NCI-H748 treated with DMSO at 0.1 percent for 48 hours (cell line): ENCODE results near the gene RIMBP2.

ENCODE experiments used
- DNase-seq: peaks from one replicate; lab custom pipeline; 2025; lab: John Stamatoyannopoulos, UW

The RIMBP2 gene

DNA sequence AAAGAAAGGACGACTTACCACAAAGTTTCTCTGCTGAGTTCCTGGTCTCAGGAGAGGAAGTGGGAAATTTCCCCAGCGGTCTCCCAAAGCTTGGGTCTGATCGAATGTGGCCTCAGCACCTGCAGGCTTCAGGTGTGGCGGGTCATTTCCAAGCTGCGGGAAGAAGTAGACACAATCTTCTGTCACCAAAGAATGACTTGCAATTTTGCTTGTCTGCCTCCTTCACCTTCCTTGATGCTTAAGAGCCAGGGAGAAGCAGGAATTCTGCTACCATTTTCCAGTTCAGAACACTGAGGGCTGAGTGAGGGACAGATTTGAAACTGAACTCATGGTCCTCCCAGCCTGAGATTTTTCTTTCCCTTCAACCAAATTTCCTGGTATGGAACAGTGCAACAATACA is 87.8 kb downstream of the RIMBP2 start:
- no peak for DNase-seq

DNA sequence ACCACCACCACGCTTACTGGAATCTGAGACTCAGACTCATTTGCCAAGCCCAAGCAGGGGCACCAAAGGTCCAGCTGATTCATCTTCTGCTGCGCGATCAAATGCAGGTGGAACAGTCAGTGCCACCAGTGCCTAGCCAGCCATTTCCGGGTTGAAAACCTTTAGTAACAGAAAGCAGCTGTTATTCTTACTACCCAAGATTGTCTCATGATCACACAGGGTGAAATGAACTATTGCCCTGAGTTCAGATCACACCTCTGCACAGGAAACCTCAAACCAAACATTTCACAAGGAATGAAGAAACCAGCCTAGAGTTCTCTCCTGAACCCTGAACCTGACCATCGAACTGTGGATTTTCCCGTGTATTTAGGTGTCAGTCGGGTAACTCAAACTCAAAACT is 88.9 kb downstream of the RIMBP2 start:
- DNase-seq = no peak

DNA sequence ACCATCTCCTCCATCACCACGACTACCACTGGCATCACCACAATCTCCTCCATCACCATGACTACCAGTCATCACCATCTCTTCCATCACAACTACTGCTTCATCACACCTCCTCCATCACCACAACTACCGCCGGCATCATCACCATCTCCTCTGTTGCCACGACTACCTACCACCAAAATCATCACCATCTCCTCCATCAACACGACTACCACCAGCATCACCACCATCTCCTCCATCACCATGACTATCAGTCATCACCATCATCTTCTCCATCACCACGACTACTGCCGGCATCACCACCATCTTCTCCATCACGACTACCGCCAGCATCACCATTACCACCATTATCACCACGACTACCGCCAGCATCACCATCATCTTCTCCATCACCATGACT is 89.5 kb downstream of the RIMBP2 start:
- no peak for DNase-seq

DNA sequence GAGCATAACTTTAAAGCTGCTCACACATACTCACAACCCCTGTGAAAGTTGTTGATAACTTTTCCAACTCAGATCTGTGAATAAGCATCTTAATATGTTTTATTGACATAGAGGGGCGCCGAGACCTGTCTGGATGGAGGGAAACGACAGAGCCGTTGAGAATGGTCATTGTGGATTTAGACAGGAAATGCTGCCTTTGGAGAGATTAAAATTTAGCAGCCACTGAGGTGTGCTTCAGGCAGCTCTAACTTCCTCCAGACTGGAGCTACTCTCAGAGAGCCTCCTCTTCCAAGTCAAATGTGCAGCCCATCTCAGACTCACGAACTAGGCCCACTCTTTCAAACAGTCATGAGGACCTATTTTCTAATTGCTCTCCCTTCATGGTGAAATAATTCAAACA is 90.9 kb downstream of the RIMBP2 start:
- DNase-seq = no peak

DNA sequence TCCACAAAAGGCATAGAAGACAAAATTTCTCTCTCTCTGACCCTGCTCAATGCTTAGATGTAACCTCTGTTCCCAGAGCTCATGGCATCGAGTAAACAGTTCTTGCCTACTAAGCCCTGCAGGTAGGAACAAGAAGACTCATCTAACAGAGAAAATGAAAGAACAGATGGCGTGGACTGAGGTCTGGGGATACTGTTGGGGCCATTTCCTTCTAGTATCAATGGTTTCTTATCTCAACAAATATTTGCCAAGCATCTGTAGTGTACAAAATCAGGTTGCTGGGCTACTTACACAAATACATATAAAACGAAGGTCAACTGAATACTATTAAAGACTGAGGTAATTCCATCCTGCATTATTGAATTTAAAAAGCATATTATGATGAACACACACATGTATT is 93.3 kb downstream of the RIMBP2 start:
- DNase-seq = no peak

DNA sequence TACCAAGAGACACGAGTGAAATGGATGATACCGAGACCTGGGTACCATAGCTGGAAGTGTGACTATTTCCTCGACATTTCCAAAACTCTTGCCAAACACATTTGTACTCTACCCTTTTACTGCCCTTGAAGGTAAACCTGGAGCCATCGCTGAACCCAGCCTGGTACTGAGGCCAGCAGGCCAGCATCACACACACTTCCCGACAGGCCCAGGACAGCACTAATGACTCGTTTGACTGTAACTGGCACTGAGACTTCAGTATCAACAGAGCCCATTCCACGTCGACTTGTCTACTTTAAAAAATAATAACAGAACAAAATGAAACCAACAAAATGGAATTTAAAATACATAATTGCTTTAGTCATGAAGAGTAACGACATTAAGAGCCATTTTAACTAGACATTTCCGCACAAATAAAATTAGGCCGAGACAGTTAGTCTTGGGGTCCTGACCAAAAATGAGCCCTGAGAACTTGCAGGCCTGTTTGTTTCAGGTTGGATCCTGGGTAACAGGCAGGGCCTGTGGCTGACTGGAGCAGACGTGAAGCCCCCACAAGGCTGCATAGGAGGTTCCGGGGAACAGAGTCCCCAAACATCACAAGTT is 94.3 kb downstream of the RIMBP2 start:
- no peak for DNase-seq

DNA sequence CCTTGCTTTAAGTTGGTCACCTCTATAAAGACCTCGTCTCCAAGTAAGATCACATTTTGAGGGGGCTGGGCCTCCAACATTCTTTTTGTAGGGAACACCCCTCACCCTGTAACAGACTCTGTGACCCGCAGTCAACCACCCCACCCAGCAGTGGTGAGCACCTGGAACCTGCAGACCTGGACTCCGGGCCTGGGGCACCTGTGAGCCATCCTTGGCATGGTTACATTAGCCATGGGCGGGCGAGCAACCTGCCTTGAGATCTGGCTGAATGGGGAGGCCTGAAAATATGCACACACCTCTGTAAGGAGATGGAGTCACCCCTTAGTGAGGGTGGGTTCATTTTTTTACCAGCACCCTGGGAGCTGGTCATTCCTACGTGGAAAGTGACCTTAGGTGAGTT is 95.3 kb downstream of the RIMBP2 start:
- DNase-seq = no peak

DNA sequence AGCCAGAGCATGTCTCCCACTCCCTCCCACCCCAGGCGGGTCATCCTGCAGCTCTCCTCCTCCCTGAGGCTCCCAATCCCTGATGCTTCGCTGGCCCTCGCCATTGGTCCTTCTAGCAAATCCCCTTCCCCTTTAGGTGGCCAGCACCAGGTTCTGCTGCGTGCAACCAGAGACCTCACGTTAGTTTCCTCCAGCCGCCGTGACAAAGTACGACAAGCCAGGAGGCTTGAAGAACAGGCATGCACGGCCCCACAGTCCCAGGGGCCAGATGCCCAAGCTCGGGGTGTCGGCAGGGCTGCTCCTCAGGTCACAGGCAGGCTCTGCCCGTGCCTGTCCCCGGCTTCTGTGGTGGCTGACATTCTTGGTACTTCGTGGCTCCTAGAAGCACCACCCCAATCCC is 95.8 kb downstream of the RIMBP2 start:
- DNase-seq = no peak

DNA sequence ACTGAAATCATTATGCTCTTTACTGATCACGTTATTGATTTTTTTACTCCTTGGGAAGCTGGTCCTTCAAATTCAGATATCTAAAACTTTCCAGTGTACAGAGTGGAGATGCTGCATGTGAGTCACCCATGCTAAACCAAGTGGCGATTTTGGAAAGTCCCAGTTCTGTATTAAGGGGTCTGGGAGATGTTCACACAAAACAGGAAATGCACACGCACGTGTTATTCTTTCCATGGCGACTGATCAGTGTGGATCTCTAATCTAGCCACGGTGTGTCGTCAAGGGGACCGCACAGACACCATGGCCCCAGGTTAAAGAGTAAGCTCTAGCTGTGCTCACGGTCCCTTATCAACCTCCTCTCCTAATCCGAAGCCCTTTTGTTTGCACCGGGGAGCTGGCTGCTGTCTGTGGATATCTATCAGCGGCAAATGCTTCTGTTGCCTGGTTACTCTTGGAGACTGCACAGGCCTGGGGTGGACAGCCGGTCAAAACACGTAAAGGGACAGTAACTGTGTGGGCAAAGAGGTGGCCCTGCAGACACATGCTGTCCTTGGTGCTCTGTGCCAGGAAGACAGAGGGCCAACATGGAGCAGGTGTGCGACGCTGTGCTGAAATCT is 96.6 kb downstream of the RIMBP2 start:
- DNase-seq = no peak

DNA sequence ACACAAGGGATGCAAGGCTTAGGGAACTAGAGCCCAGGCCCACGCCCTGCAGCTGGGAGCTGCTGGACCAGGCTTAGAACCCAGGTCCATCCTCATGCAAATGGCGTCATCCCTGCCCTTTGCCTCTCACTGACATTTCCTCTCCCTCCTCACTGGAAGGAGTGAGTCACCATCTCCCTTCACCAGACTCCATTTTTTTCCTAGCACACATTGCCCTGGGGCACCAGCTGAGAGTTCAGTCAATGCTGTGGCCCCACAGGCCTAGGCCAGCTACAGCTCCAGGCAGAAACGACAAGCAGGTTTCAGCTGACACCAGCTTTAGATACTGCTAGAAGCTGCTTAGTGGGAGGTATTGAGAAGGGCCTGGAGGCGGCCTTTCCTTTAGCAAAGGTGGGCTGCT is 98.9 kb downstream of the RIMBP2 start:
- DNase-seq = no peak

DNA sequence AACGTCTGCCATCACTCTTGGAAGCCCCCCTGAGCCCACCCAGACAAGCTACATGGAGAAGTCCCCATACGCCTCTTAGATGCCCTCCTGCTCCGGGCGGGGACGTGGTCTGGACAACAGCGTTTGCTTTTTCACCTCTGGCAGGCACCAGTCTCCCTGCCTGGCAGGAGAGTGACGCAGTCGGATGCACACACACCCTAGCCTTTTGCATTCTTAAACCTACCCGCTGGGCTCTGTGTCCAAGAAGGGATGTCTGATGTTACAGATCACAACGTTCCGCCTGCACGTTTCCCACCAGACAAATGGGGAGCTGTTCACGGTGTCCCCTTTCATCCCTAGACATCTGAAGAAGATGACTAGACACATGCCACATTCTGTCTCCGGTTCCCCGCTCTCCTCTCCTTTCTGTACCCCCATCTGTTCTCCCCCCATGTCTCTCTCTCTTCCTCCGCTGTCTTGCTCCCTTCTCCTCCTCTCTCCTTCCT is 100.2 kb downstream of the RIMBP2 start:
- DNase-seq = no peak

DNA sequence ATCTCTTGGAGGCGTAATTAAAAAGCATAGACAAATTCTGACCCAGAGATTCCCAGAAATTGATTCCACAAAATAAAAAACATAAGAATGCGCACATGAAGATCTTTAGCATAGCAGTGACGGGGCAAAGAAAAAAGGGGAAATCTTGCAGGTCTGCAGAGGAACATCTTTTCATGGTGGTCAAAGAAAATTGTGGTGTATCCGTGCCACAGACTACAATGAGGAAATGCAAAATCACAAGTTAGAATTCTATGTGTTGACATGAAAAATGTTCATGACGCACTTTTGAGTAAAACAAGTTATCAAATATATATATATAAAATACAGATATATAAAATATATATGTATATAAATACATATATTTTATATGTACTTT is 101.6 kb downstream of the RIMBP2 start:
- no peak for DNase-seq

DNA sequence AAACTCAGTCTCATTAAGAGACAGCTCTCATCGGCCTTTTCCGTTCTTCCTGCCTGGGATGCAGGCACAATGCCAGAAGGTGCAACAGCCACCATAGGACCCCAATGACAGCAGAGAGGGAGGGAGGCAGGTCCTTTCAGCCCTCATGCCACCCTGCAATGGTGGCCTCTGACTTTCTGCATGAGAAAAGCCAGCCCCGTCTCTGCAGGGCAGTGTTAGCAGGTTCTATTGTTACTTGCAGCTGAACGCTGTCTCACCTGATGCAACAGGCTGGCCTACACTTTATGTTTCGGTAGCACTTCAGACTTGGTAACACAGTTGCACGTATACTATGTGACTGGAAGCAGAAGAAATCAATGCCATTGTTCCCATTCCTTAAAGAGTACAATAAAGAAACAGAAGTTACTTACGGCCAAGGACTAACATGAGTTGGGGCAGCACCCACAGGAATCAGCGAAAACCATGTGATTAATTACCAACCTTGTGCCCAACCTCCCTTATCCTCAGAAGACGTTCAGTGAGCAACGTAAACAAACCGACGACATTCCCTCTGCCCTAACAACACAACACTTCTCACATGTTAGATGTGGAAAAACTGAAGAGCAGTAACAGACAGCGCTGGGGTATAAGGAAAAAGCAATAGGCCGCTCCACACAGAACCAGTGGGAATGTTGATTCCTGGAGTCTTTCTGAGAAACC is 102.1 kb downstream of the RIMBP2 start:
- DNase-seq = no peak

DNA sequence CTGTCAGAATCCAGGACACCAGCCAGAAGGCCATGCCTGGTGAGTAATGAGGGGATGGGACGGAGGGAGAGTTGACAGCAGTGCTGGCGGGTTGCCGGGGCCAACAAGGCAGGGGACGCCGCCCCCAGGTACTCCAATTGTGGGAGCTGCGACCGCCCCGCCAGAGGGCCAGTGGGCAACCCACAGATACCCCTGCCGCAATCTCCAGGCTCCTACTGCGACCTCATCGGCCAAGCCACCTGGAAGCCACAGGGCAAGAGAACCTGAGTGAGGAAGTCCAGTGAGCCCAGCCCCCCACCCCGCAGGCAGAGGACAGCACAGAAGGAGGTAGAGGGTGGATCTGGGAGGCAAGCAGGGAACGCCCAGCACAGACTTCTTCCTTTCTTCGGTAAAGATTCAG is 103.0 kb downstream of the RIMBP2 start:
- DNase-seq = no peak

DNA sequence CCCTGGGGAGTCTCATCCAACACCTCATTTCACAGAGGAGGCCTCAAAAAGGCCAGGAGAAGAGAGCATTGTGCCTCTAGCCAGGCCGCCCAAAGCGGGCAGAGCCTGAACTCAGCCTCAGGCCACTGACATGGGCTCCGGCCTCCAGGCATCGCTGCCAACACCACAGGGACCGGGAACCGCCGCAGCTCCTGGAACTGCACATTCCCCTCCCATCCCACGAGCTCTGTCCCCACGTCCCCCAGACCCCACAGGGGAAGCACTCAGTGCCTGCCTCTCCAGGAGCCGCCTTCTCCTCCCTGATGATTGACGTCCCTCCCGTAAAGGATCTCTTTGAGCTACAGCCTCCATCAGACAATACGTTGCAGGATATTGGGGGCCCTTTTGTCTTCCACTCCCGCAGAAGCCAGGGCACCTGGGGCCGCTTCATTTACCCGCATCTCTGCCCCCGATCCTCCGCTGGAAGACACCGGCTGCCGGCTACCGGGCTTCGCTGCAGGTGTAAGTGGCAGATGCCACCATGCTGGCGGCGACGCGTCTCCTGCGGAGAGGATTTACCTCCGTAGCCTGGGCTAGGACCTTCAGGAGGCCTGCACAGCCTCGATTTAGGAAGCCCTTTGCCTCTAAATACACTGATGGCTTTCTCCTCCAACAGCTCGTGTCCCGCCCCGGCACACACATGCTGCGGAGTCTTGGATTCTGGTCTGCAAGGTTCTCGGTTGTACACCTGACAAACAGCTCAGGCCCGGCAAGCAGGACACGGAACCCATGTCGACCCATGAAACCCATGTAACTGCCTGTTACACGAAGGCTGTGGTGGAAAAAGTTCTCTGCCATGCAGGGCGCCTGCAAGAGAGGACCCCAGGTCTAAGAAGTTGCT is 104.8 kb downstream of the RIMBP2 start:
- no peak for DNase-seq

DNA sequence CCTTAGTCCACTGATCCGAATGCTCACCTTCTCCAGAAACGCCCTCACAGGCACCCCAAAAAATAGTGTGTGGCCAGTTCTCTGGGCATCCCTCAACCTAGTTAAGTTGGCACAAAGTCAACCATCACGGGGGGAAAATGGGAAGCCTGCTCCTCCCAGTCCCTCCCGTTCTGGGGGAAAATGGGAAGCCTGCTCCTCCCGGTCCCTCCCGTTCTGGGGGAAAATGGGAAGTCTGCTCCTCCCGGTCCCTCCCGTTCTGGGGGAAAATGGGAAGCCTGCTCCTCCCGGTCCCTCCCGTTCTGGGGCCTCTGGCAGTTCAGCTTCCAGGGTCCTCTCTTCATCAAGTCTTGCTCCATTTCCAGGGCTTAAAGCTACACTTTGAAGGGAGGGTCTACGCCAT is 106.1 kb downstream of the RIMBP2 start:
- no peak for DNase-seq

DNA sequence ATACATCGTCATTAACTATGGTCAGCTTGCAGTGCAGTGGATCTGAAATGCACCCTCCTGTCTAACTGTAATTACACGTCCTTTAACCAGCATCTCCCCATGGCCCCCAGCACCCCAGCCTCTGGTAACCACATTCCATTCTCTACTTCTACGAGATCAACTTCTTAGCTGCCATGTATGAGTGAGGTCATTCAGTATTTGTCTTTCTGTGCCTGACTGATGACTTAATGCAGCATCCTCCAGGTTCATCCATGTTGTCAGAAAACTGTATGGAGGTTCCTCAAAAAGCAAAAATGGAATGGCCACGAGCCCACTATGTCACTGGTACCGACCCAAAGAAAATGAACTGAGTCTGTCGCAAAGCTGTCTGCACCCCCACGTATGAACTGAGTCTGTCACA is 107.3 kb downstream of the RIMBP2 start:
- no peak for DNase-seq

DNA sequence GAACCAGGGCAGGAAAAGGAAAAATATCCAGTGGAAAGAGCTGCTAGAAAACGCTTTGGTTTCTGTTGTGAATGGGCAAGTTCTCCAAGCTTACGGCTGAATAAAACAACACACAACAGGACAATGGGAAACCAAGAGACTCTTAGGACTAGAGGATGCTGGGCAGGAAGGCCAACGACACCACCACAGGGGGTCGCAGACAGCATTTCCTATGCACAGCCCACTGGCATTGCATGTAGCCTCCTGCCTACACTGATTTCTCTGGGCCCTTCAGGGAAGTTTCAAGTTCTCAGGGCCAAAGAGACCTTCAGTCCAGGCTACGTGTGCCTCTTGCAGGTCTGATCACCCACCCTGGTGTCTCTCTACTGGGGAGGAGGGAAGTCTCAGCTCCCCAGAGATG is 108.0 kb downstream of the RIMBP2 start:
- DNase-seq = no peak

DNA sequence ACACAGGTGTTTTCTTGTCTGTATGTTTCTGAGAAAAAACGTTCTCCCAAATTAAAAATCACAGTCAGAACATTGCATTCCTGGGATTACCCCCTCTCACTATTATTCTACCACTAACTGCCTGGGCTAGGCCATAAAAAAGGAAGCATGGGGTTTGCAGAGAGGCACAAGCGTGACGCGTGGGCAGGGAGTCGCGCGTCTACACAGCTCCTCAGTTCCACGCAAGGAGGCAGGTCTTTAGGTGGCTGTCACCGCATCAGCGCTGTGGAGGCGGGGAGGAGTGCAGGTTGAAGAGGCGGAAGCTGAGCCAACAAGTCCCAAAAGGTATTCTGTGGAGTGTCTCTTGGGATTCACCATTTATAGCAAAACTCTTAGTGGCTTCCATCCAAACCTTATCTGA is 109.9 kb downstream of the RIMBP2 start:
- DNase-seq = no peak

DNA sequence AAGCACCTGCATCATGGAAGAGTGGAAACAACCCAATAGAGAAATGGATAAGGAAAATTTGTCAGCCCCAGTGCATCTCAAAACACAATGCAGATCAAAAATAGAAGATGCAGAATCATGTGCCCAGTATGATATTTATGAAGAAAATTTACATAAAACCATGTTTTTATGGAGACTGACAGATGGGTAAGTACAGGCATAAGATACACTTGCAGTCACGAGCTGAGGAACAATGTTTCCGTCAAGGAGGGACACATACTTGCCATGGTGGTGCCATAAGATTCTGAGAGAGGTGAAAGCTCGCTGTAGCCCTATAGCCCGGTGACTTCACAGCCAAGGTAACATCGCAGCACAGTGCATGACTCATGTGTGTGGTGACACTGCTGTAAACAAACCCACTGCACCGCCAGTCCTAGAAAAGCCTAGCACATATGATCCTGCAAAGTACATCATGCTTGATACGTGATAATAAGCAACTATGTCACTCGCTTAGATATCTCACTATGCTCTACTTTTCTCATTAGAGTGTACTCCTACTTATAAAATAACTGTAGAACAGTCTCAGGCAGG is 112.6 kb downstream of the RIMBP2 start:
- no peak for DNase-seq

DNA sequence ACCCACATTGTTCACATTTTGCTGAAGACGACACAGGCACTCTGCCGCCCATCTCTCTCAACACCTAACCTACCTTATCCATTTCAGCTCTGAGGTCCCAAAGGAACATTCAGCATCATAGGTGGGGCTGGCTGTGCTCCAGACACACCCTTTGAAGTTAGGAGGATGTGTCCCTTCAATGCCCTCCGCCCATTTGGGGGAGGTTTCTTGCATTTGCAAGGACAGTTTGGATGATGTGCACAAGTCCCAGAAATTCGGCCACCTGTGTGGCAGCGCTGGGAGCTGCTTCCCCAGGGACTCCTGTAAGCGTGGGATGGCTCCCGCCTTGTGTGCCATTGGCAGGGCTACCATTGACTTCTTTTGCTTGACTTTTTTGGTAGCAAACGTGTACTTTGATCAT is 113.8 kb downstream of the RIMBP2 start:
- DNase-seq = no peak

DNA sequence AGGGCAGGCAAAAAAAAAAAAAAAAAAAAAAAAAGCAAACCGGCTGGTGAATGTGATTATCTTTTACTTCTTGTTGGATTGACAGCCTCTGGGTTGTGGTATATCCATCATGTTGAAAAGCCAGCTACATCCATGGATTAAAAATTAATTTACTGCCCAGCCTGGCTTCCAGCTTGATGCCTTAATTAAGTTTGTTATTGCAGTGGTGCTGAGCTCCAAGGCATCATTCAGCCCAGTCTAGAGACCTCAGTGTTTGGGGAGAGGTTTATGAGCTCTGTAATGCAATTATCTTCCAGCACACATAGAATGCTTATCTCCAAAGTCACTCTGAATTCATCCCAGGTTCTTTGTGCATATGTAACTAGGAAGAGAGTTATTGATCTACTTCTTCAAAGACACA is 114.8 kb downstream of the RIMBP2 start:
- DNase-seq = no peak
